ENCODE results near the gene GPATCH1.

- TF ChIP-seq CTCF (IDR thresholded peaks at IDR 0.05) (no peak), POLR2A (IDR thresholded peaks at IDR 0.05; ENCODE audit: low read depth) (no peak), EP300 (IDR thresholded peaks at IDR 0.05) (no peak), POLR2AphosphoS5 (IDR thresholded peaks at IDR 0.05) (no peak)
These were observed 29.3 kb downstream of the GPATCH1 start for GRCh38 chr19:33110137-33110910.
